ENCODE data around the gene ELP2. TPM values are rescaled to one million over a fixed set of nuclear protein-coding genes. Genes with fewer than 3 reads are reported as not detected.

Gene ELP2
- total RNA-seq, 2 experiments from 2014 or later = 200 to 206 TPM

GRCh38 chr18:36153203-36153602, 23.5 kb downstream of the ELP2 start:
- Histone ChIP-seq H3K4me1 (ENCODE audit: insufficient read depth, low read length) (no peaks in the 10 kb centered on the region), H3K9me3 (ENCODE audit: control insufficient read depth in 1 of 2, insufficient read depth in 1 of 2, low read length in 2 of 2) (no peaks in the 10 kb centered on the region), H3K36me3 (ENCODE audit: insufficient read depth, low read length) (peaks cover 86% of the 10 kb centered on the region), H3K27ac (ENCODE audit: low read depth in 1 of 2, low read length in 2 of 2) (no peak overlapping the region), H3K4me3 (ENCODE audit: low read length) (no peak overlapping the region), H3K27me3 (ENCODE audit: control insufficient read depth in 1 of 2, insufficient read depth in 2 of 2, low read length in 2 of 2) (no peaks in the 10 kb centered on the region)
- Mint-ChIP-seq H3K27me3 (no peaks in the 10 kb centered on the region), H3K4me3 (no peak overlapping the region), H3K27ac (no peak overlapping the region), H3K9me3 (no peaks in the 10 kb centered on the region), H3K4me1 (ENCODE audit: low read depth) (peaks cover 25% of the 10 kb centered on the region), H3K36me3 (ENCODE audit: low read depth) (peaks cover 95% of the 10 kb centered on the region)
- ATAC-seq (ENCODE audit: poor library complexity) (no peak), DNase-seq (no peak)
- no peak for TF ChIP-seq CTCF (IDR thresholded peaks at IDR 0.05)
- ChIA-PET CTCF (no interaction called here), POLR2A (no interaction called here)
- intact Hi-C loops (cut with DNase I, micrococcal nuclease) = loop anchor here in 1 of 2 experiments (10.0 kb wide), 1 partner anchor 62 kb away; no protein-coding TSS in a partner anchor

- Mint-ChIP-seq H3K27me3 (no peaks in the 10 kb centered on the region), H3K4me1 (ENCODE audit: low read depth) (peaks cover 28% of the 10 kb centered on the region), H3K9me3 (no peaks in the 10 kb centered on the region), H3K4me3 (no peak overlapping the region), H3K36me3 (ENCODE audit: low read depth) (peaks cover 95% of the 10 kb centered on the region), H3K27ac (no peak overlapping the region)
- Histone ChIP-seq H3K9me3 (ENCODE audit: control insufficient read depth in 1 of 2, insufficient read depth in 1 of 2, low read length in 2 of 2) (no peaks in the 10 kb centered on the region), H3K27ac (ENCODE audit: low read depth in 1 of 2, low read length in 2 of 2) (no peak overlapping the region), H3K4me1 (ENCODE audit: insufficient read depth, low read length) (no peaks in the 10 kb centered on the region), H3K27me3 (ENCODE audit: control insufficient read depth in 1 of 2, insufficient read depth in 2 of 2, low read length in 2 of 2) (no peaks in the 10 kb centered on the region), H3K4me3 (ENCODE audit: low read length) (no peak overlapping the region), H3K36me3 (ENCODE audit: insufficient read depth, low read length) (peaks cover 86% of the 10 kb centered on the region)
- ChIA-PET CTCF (no interaction called here), POLR2A (no interaction called here)
- no peak for DNase-seq
- intact Hi-C loops (cut with DNase I, micrococcal nuclease) = loop anchor here in 1 of 2 experiments (10.0 kb wide), 1 partner anchor 61 kb away; no protein-coding TSS in a partner anchor
- ATAC-seq (ENCODE audit: poor library complexity) = no peak
- TF ChIP-seq CTCF (IDR thresholded peaks at IDR 0.05) = no peak
Observed at GRCh38 chr18:36153771-36154170, 24.1 kb downstream of the ELP2 start.

- POLR2A ChIA-PET = interaction anchor here (0.6 to 1.2 kb wide), 2 partner anchors 35 to 207 kb away, joined by 3 read pairs; no protein-coding TSS in a partner anchor
- H3K27ac Mint-ChIP-seq = no peak overlapping the region
- peaks cover 41% of the 10 kb centered on the region for H3K4me1 Mint-ChIP-seq (ENCODE audit: low read depth)
Observed at GRCh38 chr18:36155851-36156757, 26.4 kb downstream of the ELP2 start.

More at GRCh38 chr18:36155851-36156757, 26.4 kb downstream of the ELP2 start:
- TF ChIP-seq CTCF (IDR thresholded peaks at IDR 0.05) = no peak
- no peaks in the 10 kb centered on the region for H3K27me3 Mint-ChIP-seq
- Histone ChIP-seq H3K36me3 (ENCODE audit: insufficient read depth, low read length) (peaks cover 90% of the 10 kb centered on the region), H3K27me3 (ENCODE audit: control insufficient read depth in 1 of 2, insufficient read depth in 2 of 2, low read length in 2 of 2) (no peaks in the 10 kb centered on the region), H3K4me3 (ENCODE audit: low read length) (no peak overlapping the region), H3K27ac (ENCODE audit: low read depth in 1 of 2, low read length in 2 of 2) (no peak overlapping the region), H3K4me1 (ENCODE audit: insufficient read depth, low read length) (no peaks in the 10 kb centered on the region), H3K9me3 (ENCODE audit: control insufficient read depth in 1 of 2, insufficient read depth in 1 of 2, low read length in 2 of 2) (no peaks in the 10 kb centered on the region)
- peaks cover 96% of the 10 kb centered on the region for H3K36me3 Mint-ChIP-seq (ENCODE audit: low read depth)
- CTCF ChIA-PET = interaction anchor here (1.0 to 1.7 kb wide), 2 partner anchors 12 to 16 kb away, joined by 3 to 6 read pairs; no protein-coding TSS in a partner anchor
- no peak overlapping the region for H3K4me3 Mint-ChIP-seq
- no peaks in the 10 kb centered on the region for H3K9me3 Mint-ChIP-seq
- intact Hi-C loops (cut with DNase I, micrococcal nuclease) = loop anchor here in 1 of 2 experiments (10.0 kb wide), 1 partner anchor 59 kb away; no protein-coding TSS in a partner anchor
- ATAC-seq (ENCODE audit: poor library complexity) = no peak
- DNase-seq = no peak

Measured in CD4-positive, alpha-beta T cell (primary cell).